ENCODE data around the gene SPRED3. TPM values are rescaled to one million over a fixed set of nuclear protein-coding genes. Genes with fewer than 3 reads are reported as not detected.

Gene SPRED3
- polyA plus RNA-seq, 1 donor from 2014 or later, result 4.9 TPM

DNA sequence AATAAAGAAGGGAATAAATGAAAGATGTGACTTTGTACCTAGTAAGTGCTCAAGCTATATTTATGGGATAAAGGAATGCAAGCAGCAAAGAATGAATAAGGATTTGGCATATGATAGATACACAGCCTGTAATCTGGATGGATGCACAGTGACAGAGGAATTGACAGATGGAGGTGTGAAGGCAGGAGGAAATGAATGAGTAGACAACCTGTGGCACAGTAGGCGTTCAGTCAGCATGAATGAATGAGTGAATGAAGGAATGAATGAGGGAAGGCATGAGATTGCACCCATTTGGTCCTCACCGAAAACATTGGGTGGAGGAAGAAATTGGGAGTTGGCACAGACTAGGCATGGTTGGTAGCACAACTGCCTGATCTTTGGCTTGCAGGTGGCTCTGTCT lies 18.9 kb upstream of the SPRED3 start:
- Histone ChIP-seq H3K36me3 (ENCODE audit: insufficient read depth, low read length) (no peaks in the 10 kb centered on the region), H2AFZ (ENCODE audit: low read depth, low read length) (no peak overlapping the region), H3K9ac (ENCODE audit: low read length) (no peak overlapping the region), H3K9me2 (ENCODE audit: insufficient read depth, low read length) (no peaks in the 10 kb centered on the region), H3K4me2 (ENCODE audit: low read length) (no peak overlapping the region), H3K27ac (ENCODE audit: low read length) (no peak overlapping the region), H3K27me3 (ENCODE audit: insufficient read depth, low read depth, low read length) (no peaks in the 10 kb centered on the region), H3K4me3 (ENCODE audit: low read length) (no peak overlapping the region), H3K79me2 (replicated peaks; ENCODE audit: insufficient read depth, low read length) (no peaks in the 10 kb centered on the region), H3K9me3 (ENCODE audit: low read length) (no peaks in the 10 kb centered on the region), H3F3A (ENCODE audit: insufficient read depth, low read length, poor library complexity, severe bottlenecking) (no peaks in the 10 kb centered on the region), H4K20me1 (ENCODE audit: insufficient read depth) (no peaks in the 10 kb centered on the region)
- TF ChIP-seq, protein P1, sequence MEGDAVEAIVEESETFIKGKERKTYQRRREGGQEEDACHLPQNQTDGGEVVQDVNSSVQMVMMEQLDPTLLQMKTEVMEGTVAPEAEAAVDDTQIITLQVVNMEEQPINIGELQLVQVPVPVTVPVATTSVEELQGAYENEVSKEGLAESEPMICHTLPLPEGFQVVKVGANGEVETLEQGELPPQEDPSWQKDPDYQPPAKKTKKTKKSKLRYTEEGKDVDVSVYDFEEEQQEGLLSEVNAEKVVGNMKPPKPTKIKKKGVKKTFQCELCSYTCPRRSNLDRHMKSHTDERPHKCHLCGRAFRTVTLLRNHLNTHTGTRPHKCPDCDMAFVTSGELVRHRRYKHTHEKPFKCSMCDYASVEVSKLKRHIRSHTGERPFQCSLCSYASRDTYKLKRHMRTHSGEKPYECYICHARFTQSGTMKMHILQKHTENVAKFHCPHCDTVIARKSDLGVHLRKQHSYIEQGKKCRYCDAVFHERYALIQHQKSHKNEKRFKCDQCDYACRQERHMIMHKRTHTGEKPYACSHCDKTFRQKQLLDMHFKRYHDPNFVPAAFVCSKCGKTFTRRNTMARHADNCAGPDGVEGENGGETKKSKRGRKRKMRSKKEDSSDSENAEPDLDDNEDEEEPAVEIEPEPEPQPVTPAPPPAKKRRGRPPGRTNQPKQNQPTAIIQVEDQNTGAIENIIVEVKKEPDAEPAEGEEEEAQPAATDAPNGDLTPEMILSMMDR (IDR thresholded peaks at IDR 0.05; ENCODE audit: poor library complexity, severe bottlenecking), result no peak
- no peak for TF ChIP-seq EP300 (conservative IDR thresholded peaks at IDR 0.05; ENCODE audit: poor library complexity, severe bottlenecking)
- no peak for TF ChIP-seq MXI1 (conservative IDR thresholded peaks at IDR 0.05; ENCODE audit: poor library complexity, severe bottlenecking)
- no peak for TF ChIP-seq POLR2AphosphoS5 (IDR thresholded peaks at IDR 0.05)
- TF ChIP-seq EZH2 (IDR thresholded peaks at IDR 0.05; ENCODE audit: borderline replicate concordance, insufficient read depth, low read length, poor library complexity, severe bottlenecking), result no peak
- TF ChIP-seq SMC3 (conservative IDR thresholded peaks at IDR 0.05; ENCODE audit: poor library complexity), result no peak
- no peak for TF ChIP-seq TAF1 (IDR thresholded peaks at IDR 0.05; ENCODE audit: low read depth)
- no peak for TF ChIP-seq RAD21 (conservative IDR thresholded peaks at IDR 0.05)
- TF ChIP-seq, protein P2, sequence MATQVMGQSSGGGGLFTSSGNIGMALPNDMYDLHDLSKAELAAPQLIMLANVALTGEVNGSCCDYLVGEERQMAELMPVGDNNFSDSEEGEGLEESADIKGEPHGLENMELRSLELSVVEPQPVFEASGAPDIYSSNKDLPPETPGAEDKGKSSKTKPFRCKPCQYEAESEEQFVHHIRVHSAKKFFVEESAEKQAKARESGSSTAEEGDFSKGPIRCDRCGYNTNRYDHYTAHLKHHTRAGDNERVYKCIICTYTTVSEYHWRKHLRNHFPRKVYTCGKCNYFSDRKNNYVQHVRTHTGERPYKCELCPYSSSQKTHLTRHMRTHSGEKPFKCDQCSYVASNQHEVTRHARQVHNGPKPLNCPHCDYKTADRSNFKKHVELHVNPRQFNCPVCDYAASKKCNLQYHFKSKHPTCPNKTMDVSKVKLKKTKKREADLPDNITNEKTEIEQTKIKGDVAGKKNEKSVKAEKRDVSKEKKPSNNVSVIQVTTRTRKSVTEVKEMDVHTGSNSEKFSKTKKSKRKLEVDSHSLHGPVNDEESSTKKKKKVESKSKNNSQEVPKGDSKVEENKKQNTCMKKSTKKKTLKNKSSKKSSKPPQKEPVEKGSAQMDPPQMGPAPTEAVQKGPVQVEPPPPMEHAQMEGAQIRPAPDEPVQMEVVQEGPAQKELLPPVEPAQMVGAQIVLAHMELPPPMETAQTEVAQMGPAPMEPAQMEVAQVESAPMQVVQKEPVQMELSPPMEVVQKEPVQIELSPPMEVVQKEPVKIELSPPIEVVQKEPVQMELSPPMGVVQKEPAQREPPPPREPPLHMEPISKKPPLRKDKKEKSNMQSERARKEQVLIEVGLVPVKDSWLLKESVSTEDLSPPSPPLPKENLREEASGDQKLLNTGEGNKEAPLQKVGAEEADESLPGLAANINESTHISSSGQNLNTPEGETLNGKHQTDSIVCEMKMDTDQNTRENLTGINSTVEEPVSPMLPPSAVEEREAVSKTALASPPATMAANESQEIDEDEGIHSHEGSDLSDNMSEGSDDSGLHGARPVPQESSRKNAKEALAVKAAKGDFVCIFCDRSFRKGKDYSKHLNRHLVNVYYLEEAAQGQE (IDR thresholded peaks at IDR 0.05; ENCODE audit: borderline replicate concordance), result no peak

DNA sequence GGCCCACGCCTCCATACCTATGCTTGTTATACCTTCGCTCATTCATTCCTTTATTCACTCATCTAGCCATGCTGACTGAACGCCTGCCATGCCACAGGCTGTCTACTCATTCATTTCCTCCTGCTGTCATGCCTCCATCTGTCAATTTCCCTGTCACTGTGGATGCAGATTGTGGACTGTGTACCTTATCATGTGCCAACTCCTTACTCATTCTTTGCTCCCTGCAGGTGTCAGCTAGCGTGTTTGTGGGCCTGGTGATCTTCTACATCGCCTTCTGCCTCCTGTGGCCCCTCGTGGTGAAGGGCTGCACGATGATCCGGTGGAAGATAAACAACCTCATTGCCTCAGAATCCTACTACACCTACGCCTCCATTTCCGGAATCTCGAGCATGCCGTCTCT lies 18.2 kb upstream of the SPRED3 start:
- TF ChIP-seq, protein P2 (IDR thresholded peaks at IDR 0.05; ENCODE audit: borderline replicate concordance), result no peak
- TF ChIP-seq SMC3 (conservative IDR thresholded peaks at IDR 0.05; ENCODE audit: poor library complexity), result no peak
- no peak for TF ChIP-seq MXI1 (conservative IDR thresholded peaks at IDR 0.05; ENCODE audit: poor library complexity, severe bottlenecking)
- no peak for TF ChIP-seq TAF1 (IDR thresholded peaks at IDR 0.05; ENCODE audit: low read depth)
- no peak for TF ChIP-seq POLR2AphosphoS5 (IDR thresholded peaks at IDR 0.05)
- TF ChIP-seq, protein P1 (IDR thresholded peaks at IDR 0.05; ENCODE audit: poor library complexity, severe bottlenecking), result no peak
- TF ChIP-seq EZH2 (IDR thresholded peaks at IDR 0.05; ENCODE audit: borderline replicate concordance, insufficient read depth, low read length, poor library complexity, severe bottlenecking), result no peak
- no peak for TF ChIP-seq RAD21 (conservative IDR thresholded peaks at IDR 0.05)
- no peaks in the 10 kb centered on the region for H3K9me3 ChIP-seq (ENCODE audit: low read length)
- no peak overlapping the region for H3K27ac ChIP-seq (ENCODE audit: low read length)
- no peak overlapping the region for H3K9ac ChIP-seq (ENCODE audit: low read length)
- H4K20me1 ChIP-seq (ENCODE audit: insufficient read depth), result no peaks in the 10 kb centered on the region
- no peaks in the 10 kb centered on the region for H3K36me3 ChIP-seq (ENCODE audit: insufficient read depth, low read length)
- no peaks in the 10 kb centered on the region for H3K9me2 ChIP-seq (ENCODE audit: insufficient read depth, low read length)
- no peak overlapping the region for H3K4me2 ChIP-seq (ENCODE audit: low read length)
- H3F3A ChIP-seq (ENCODE audit: insufficient read depth, low read length, poor library complexity, severe bottlenecking), result no peaks in the 10 kb centered on the region
- no peak overlapping the region for H3K4me3 ChIP-seq (ENCODE audit: low read length)
- H3K27me3 ChIP-seq (ENCODE audit: insufficient read depth, low read depth, low read length), result no peaks in the 10 kb centered on the region
- H2AFZ ChIP-seq (ENCODE audit: low read depth, low read length), result no peak overlapping the region
- H3K79me2 ChIP-seq (replicated peaks; ENCODE audit: insufficient read depth, low read length), result peaks cover 2% of the 10 kb centered on the region

All from neural cell (in vitro differentiated cells).